Renal cortex interstitium (tissue), 11 donors: ENCODE data around the gene EFR3B. TPM values are rescaled to one million over a fixed set of nuclear protein-coding genes. Genes with fewer than 3 reads are reported as not detected.
"Not testable (repeated sequence)": the region's sequence is repeated elsewhere in the genome, so short reads cannot be mapped to it uniquely, and the experiment has no call there.

Experiments
- DNase-seq, 11 donors: peaks; one replicate each; pipeline ENCODE4 v3.0.0-alpha.2; 2013; ENCODE audit warnings: low read depth in 9 of 11, low spot score in 4 of 11; ENCODE audit errors: extremely low read depth in 1 of 11
- polyA plus RNA-seq, 3 donors: library from polyadenylated mRNA; unstranded; fragments of 120-200 nt; gene quantifications; one replicate each; pipeline ENCODE4 v1.2.1, GENCODE V29; 2013; ENCODE audit not compliant: insufficient read length in 3 of 3

The EFR3B gene
- polyA plus RNA-seq, 3 donors = 5.9 to 7.5 (median 7.4) TPM

GRCh38 chr2:25089605-25090315, 47.9 kb downstream of the EFR3B start:
- DNase-seq = no peak

- DNase-seq = no peak
Measured at GRCh38 chr2:25090801-25091200, 48.9 kb downstream of the EFR3B start.

DNA sequence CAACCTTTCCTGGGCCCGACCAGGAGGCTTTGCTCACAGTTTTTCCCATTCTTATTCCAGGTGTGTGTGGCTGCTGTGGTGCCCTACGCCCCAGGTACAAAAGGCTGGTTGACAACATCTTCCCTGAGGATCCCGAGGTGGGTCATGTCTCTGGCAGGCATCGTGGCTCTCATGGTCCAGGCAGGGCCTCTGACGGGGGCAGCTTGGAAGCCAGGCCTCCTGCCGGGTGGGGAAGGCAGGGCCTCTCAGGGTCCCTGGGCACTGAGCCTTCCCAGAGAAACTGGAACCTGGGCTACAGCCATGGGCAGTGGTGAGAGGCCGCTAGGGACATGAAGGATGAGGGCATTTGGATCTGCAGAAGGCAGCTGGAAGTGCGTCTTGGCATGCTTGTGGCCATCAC, 49.4 kb downstream of the EFR3B start:
- DNase-seq = no peak

DNA sequence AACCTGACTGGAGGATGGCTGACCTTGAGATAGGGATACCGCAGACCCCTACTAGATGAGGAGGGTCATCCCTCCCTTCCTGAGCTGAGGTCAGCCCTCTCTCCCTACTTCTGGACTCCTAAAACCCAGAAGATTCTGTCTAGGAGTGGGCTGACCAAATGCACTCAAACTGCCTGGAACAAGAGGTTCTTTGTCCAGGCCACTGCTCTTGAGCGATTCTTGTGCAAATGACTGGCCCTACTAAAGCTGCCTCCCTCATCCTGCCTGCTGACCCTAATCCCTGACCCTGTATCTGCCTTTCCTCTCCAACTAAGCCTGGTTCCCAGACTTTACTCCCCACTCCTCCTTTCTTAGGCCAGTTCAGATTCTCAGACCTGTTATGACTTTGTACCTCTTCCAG, 56.2 kb downstream of the EFR3B start:
- no peak for DNase-seq

DNA sequence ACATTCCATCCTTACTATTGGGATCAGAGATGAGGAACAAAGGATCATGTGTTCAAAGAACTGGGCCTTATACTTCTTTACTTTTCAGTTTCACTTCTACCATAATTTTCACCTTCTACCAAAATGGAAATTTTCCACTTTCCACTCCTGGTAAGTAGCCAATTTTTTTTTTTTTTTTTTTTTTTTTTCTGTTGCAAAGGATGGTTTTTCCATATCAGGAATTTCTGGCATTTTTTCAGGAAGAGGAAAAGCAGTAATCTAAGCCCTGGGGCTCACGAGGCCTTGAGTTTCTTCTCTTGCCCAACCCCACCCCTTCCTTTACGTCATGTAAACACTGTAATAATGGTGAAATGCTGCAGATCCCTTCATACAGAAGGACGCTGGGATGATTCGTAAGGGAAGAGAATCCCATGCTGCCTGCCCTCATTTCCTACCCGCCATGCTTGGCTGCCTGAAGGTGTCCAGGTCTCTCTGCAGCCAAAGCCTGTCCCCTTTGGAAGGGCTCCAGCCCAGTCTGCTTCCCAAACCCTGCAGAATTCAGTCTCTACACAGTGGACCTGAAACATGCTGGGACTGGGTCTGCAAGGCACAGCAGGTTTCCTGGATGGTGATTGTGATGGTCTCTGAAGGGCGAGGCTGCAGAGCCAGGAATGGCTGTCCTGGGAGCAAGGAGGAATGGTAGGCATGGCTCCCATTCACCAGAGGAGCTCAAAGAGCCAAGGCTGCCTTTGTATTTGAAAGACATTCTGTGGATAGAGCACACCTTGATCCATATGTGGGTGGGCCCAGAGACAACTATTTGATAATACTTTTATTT, 57.0 kb downstream of the EFR3B start:
- DNase-seq = no peak

DNA sequence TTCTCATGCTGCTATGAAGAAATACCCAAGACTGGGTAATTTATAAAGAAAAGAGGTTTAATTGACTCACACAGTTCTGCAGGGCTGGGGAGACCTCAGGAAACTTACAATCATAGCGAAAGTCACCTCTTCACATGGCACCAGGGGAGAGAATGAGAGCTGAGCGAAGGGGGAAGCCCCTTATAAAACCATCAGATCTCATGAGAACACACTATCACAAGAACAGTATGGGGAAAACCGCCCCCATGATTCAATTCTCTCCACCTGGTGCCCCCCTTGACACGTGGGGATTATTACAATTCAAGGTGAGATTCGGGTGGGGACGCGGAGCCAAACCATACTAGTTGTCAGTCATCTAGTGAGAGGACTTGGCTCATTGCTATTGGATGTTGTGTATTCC, 60.5 kb downstream of the EFR3B start:
- not testable (repeated sequence) for DNase-seq

DNA sequence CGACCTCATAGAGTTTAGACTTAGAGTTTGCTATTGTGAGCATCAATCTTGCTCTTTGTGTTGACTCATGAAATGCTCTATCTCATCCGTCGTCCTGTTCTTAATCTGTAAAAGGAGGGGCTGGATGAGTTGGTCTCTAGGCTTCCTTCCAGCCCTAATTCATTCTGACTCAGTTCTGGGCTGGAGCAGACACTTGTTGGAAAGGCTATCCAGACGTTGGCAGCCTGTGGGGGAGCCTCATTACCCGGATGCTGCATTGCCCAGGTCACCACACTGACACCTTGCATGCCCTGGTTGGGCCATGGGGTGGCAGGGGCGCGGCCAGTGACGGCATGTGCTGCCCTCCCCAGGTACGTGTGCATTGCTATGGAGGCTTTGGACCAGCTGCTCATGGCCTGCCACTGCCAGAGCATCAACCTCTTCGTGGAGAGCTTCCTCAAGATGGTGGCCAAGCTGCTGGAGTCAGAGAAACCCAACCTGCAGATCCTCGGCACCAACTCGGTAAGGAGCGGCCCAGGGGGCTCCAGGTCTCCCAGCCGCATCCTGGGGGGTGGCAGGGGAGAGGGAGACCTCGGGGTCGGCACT, 61.5 kb downstream of the EFR3B start:
- no peak for DNase-seq

DNA sequence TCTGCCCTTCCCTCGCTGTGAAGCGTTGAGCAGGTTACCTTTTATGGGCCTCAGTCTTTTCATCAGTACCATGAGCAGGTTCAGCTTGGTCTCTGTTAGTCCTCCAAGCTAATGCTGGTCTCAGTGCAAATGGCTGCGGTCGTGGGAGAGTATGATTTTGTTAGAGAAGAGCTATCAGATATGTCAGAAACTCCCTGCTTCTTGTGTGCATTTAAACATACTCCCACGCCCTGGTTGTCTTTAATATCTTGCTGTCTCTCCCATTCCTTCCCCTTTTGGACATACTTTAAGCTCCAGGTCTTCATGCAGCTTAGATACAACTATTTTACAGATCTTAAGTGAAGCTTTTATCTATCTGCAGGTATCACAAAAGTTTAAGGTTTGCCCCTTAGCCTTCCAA, 62.9 kb downstream of the EFR3B start:
- DNase-seq = peak in 1 of 11 donors; percentile 25

DNA sequence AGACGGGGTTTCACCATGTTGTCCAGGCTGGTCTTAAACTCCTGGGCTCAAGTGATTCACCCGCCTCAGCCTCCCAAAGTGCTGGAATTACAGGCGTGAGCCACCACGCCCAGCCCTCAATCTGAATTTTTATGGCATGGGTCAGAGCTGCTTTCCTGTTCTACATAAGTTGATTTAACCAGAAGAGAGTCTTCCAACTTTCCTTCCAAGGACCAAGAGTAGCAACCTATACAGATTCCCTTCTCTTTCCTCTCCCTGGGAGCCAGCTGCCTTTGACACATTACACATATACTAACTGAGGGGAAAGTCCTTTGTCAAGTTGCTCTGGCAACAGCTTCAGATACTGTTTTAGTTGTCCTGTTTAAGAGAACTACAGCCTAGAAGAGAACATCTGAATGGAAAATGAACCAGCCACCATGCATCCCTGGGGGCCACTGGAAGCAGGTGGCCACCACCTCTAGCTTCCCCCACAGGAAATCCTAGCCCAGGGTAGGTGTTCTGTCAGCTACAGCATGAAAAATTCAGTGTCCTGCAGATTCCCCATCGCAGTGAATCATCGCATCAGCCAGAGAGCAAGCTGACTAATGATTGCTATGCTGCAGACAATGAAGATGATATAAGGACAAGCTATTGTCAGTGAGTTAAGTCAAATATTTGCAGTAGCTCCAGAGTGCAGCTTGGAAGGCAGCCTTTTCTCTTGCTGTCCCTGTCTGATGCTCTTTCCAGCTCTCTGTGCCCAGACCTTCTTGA, 63.6 kb downstream of the EFR3B start:
- no peak for DNase-seq

GRCh38 chr2:25109822-25110221, 67.9 kb downstream of the EFR3B start:
- no peak for DNase-seq

- DNase-seq = no peak
Measured at GRCh38 chr2:25112113-25112512, 70.2 kb downstream of the EFR3B start.

DNA sequence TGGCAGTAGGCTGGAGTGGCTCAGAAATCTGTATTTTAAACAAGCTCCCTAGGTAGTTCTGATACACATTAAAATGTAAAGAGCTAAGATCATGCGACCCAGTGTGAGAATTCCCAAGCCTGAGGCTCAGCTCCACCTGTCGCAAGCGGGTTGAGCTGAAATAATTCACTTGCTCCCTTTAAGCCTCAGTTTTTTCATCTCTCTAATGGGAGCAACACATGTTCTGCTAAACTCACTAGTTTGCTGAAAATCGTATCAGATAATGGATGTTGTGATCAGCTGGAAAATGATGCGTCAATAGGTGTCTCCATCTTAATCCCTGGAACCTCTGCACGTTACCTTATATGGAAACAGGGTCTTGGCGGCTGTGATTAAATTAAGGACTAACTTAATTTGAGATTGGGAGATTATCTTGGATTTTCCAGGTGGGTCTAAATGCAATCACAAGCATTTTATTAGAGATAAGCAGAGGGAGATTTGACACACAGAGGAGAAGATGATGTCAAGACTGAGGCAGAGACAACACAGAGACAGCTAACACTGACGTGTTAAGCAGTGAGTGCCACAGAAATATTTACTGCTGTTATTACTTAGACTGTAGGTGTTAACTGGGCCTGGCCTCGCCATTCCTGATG, 73.5 kb downstream of the EFR3B start:
- DNase-seq = no peak

- DNase-seq = no peak
Measured at GRCh38 chr2:25115902-25116301, 74.0 kb downstream of the EFR3B start.

GRCh38 chr2:25116956-25117355, 75.1 kb downstream of the EFR3B start:
- DNase-seq = no peak

DNA sequence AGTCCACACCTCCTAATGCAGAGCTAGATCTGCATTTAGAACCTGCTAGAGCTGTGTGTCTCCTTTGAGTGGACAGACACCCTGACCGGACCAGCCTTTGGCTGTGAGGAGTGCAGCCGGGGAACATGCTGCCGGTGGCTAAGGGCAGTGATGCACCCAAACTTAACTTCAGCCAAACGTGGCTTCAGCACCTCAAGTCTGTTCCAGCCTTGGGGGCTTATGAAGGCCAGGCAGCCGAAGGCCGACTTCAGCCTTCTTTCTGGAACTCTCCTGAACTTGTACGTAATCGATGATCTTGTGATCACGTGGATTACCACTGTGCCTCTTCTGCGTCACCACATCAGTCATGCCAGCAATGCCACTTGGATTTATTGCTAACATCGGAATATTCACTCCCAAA, 77.4 kb downstream of the EFR3B start:
- DNase-seq = no peak

DNA sequence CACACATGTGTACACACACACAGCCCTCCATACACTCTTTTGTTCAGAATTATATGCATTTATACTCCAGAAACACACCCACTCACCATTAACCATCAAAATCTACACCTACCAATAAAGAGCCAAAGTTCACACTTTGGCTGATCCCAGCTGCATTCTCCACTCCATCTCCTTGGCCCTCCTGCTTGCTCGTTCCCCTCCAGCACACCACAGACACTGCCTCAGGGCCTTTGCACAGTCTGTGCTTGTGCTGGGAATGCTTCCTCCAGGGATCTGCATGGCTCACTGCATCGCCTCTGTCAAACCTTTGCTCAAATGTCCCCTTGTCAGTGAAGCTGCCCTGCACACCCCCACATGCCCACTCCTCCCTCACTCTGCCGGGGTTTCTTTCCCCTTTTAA, 80.5 kb downstream of the EFR3B start:
- no peak for DNase-seq

DNA sequence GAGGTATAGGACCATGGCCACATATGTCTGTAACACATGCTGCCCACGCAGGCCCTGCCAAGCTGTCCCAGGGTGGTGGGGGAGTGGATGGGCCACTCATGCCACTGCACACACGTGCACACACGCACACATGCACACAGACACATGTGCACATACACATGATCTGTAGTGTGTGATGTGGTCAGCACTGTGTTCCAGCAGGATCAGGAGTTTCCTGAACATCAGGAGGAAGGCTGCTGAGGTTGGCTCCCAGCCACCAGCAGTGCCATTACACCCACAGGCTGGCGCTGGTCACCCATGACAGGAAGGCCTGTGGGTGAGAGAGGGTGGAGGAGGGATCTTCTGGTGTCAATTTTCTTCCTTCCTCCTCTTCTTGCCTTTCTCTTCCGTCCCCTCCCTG, 81.8 kb downstream of the EFR3B start:
- no peak for DNase-seq

- DNase-seq = no peak
Measured at GRCh38 chr2:25125189-25125588, 83.3 kb downstream of the EFR3B start.

- DNase-seq = no peak
Measured at GRCh38 chr2:25125976-25126375, 84.1 kb downstream of the EFR3B start.
